ENCODE data around the gene SLC4A1AP. TPM values are rescaled to one million over a fixed set of nuclear protein-coding genes. Genes with fewer than 3 reads are reported as not detected.

SLC4A1AP gene
- total RNA-seq, 1 experiment from 2014 or later: 33.8 TPM

- H3K4me3 Mint-ChIP-seq (ENCODE audit: unreplicated experiment): peak overlapping the region; percentile 89
Observed at GRCh38 chr2:27714053-27714452, 50.4 kb downstream of the SLC4A1AP start.

DNA sequence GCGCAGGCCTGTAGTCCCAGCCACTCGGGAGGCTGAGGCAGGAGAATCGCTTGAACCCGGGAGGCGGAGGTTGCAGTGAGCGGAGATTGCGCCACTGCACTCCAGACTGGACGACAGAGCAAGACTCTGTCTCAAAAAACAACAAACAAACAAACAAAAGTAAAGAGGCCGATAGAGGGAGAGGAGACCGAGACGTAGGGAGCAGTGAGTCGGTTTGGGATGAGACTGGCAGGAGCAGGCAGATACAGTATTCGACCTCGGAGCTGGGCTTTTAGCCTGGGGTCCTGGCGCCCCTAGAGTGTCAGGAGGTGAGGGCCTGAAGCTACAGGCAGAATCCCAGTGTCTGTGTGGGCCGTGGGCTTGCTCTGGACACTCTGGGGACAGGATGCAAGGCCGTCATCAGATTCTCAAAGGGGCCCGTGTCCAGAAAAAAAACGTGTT lies 51.2 kb downstream of the SLC4A1AP start:
- ChIA-PET POLR2A (interaction anchor here (0.6 to 1.0 kb wide), 2 partner anchors 11 to 38 kb away, joined by 3 to 4 read pairs; no protein-coding TSS in a partner anchor), CTCF (no interaction called here)
- H3K27ac Mint-ChIP-seq (ENCODE audit: unreplicated experiment): peak overlapping the region; percentile 87
- Histone ChIP-seq H3K27me3 (replicated peaks; ENCODE audit: control insufficient read depth, insufficient read depth, low read length) (no peaks in the 10 kb centered on the region), H3K4me3 (ENCODE audit: low read depth, low read length) (peak overlapping the region; percentile 55), H3K36me3 (ENCODE audit: control insufficient read depth, insufficient read depth, low read length) (no peaks in the 10 kb centered on the region), H3K9me3 (no peaks in the 10 kb centered on the region), H3K4me1 (peaks cover 19% of the 10 kb centered on the region)
- H3K4me3 Mint-ChIP-seq (ENCODE audit: unreplicated experiment): peak overlapping the region; percentile 89
- no peaks in the 10 kb centered on the region for H3K36me3 Mint-ChIP-seq (ENCODE audit: insufficient read depth, unreplicated experiment)
- TF ChIP-seq, protein P1, sequence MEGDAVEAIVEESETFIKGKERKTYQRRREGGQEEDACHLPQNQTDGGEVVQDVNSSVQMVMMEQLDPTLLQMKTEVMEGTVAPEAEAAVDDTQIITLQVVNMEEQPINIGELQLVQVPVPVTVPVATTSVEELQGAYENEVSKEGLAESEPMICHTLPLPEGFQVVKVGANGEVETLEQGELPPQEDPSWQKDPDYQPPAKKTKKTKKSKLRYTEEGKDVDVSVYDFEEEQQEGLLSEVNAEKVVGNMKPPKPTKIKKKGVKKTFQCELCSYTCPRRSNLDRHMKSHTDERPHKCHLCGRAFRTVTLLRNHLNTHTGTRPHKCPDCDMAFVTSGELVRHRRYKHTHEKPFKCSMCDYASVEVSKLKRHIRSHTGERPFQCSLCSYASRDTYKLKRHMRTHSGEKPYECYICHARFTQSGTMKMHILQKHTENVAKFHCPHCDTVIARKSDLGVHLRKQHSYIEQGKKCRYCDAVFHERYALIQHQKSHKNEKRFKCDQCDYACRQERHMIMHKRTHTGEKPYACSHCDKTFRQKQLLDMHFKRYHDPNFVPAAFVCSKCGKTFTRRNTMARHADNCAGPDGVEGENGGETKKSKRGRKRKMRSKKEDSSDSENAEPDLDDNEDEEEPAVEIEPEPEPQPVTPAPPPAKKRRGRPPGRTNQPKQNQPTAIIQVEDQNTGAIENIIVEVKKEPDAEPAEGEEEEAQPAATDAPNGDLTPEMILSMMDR (IDR thresholded peaks at IDR 0.05; ENCODE audit: insufficient read depth in 1 of 2, low read depth in 1 of 2, low read length in 1 of 2, severe bottlenecking in 1 of 2, unreplicated experiment in 1 of 2): no peak
- intact Hi-C loops (cut with micrococcal nuclease; ENCODE audit: unreplicated experiment): no loop called here
- H3K27me3 Mint-ChIP-seq (ENCODE audit: insufficient read depth, unreplicated experiment): no peaks in the 10 kb centered on the region
- no TSS peak for BruUV-seq (replicated peaks)
- no peak for DNase-seq
- H3K9me3 Mint-ChIP-seq (ENCODE audit: unreplicated experiment): no peaks in the 10 kb centered on the region
- H3K4me1 Mint-ChIP-seq (ENCODE audit: low read depth, unreplicated experiment): peaks cover 8% of the 10 kb centered on the region

More at GRCh38 chr2:27714053-27714452, 50.4 kb downstream of the SLC4A1AP start:
- Mint-ChIP-seq H3K4me1 (ENCODE audit: low read depth, unreplicated experiment) (peaks cover 5% of the 10 kb centered on the region), H3K27ac (ENCODE audit: unreplicated experiment) (no peak overlapping the region), H3K9me3 (ENCODE audit: unreplicated experiment) (no peaks in the 10 kb centered on the region), H3K36me3 (ENCODE audit: insufficient read depth, unreplicated experiment) (no peaks in the 10 kb centered on the region), H3K27me3 (ENCODE audit: insufficient read depth, unreplicated experiment) (no peaks in the 10 kb centered on the region)
- Histone ChIP-seq H3K27me3 (replicated peaks; ENCODE audit: control insufficient read depth, insufficient read depth, low read length) (no peaks in the 10 kb centered on the region), H3K4me3 (ENCODE audit: low read depth, low read length) (no peak overlapping the region), H3K4me1 (peaks cover 12% of the 10 kb centered on the region), H3K9me3 (no peaks in the 10 kb centered on the region), H3K36me3 (ENCODE audit: control insufficient read depth, insufficient read depth, low read length) (no peaks in the 10 kb centered on the region)
- TF ChIP-seq, protein P1 (IDR thresholded peaks at IDR 0.05; ENCODE audit: insufficient read depth in 1 of 2, low read depth in 1 of 2, low read length in 1 of 2, severe bottlenecking in 1 of 2, unreplicated experiment in 1 of 2): no peak
- ChIA-PET CTCF (interaction anchor here (1.2 kb wide), 1 partner anchor 9 kb away, joined by 3 read pairs; no protein-coding TSS in a partner anchor), POLR2A (interaction anchor here (0.6 kb wide), 1 partner anchor 722 kb away, joined by 3 read pairs; no protein-coding TSS in a partner anchor)
- no TSS peak for BruUV-seq (replicated peaks)
- DNase-seq: no peak
- intact Hi-C loops (cut with micrococcal nuclease; ENCODE audit: unreplicated experiment): no loop called here

GRCh38 chr2:27715318-27716210 lies 51.9 kb downstream of the SLC4A1AP start:
- peaks cover 24% of the 10 kb centered on the region for H3K4me1 ChIP-seq
- Mint-ChIP-seq H3K4me3 (ENCODE audit: unreplicated experiment) (peak overlapping the region; percentile 89), H3K9me3 (ENCODE audit: unreplicated experiment) (no peaks in the 10 kb centered on the region), H3K27me3 (ENCODE audit: insufficient read depth, unreplicated experiment) (no peaks in the 10 kb centered on the region), H3K27ac (ENCODE audit: unreplicated experiment) (peak overlapping the region; percentile 87), H3K36me3 (ENCODE audit: insufficient read depth, unreplicated experiment) (no peaks in the 10 kb centered on the region), H3K4me1 (ENCODE audit: low read depth, unreplicated experiment) (peaks cover 15% of the 10 kb centered on the region)
- ChIA-PET CTCF (no interaction called here), POLR2A (interaction anchor here (0.6 to 1.0 kb wide), 2 partner anchors 10 to 37 kb away, joined by 3 to 4 read pairs; no protein-coding TSS in a partner anchor)
- no peaks in the 10 kb centered on the region for H3K36me3 ChIP-seq (ENCODE audit: control insufficient read depth, insufficient read depth, low read length)
- H3K9me3 ChIP-seq: no peaks in the 10 kb centered on the region
- H3K27me3 ChIP-seq (replicated peaks; ENCODE audit: control insufficient read depth, insufficient read depth, low read length): no peaks in the 10 kb centered on the region
- TF ChIP-seq, protein P1 (IDR thresholded peaks at IDR 0.05; ENCODE audit: insufficient read depth in 1 of 2, low read depth in 1 of 2, low read length in 1 of 2, severe bottlenecking in 1 of 2, unreplicated experiment in 1 of 2): no peak
- intact Hi-C loops (cut with micrococcal nuclease; ENCODE audit: unreplicated experiment): no loop called here
- DNase-seq: peak; percentile 69 to 90
- peak overlapping the region; percentile 55 for H3K4me3 ChIP-seq (ENCODE audit: low read depth, low read length)
- TSS peak; percentile 53 for BruUV-seq (replicated peaks)

All from Caco-2 (cell line).